Measurements from ENCODE around the gene ACAP2.
"Not testable (repeated sequence)": the region's sequence is repeated elsewhere in the genome, so short reads cannot be mapped to it uniquely, and the experiment has no call there.

ACAP2 gene

GRCh38 chr3:195388380-195388779 lies 54.4 kb downstream of the ACAP2 start:
- no peak for DNase-seq (ENCODE audit: low read depth in 2 of 2)

DNA sequence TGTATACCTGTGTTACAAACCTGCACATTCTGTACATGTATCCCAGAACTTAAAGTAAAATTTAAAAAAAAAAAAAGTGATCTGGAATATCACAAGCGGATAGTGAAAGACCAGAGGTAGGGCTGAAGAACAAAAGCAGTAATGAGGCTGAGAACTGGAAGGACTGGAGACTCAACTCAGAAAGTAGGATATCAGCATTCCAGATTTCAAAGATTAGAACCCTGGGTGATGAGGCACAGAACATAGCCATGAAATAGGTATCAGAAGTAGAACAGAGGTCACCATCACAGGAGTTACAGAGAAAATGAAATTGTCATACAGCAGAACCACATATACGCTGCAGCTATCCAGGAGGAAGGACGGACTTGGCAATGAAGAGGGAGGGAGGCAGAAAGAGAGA lies 56.1 kb downstream of the ACAP2 start:
- no peak for DNase-seq (ENCODE audit: low read depth in 2 of 2)

- DNase-seq (ENCODE audit: low read depth in 2 of 2) = no peak
These were observed 57.3 kb downstream of the ACAP2 start for GRCh38 chr3:195385526-195385925.

- DNase-seq (ENCODE audit: low read depth in 2 of 2) = no peak
These were observed 57.9 kb downstream of the ACAP2 start for GRCh38 chr3:195384952-195385351.

GRCh38 chr3:195372220-195372619 lies 70.6 kb downstream of the ACAP2 start:
- no peak for DNase-seq (ENCODE audit: low read depth in 2 of 2)

- no peak for DNase-seq (ENCODE audit: low read depth in 2 of 2)
These were observed 76.5 kb downstream of the ACAP2 start for GRCh38 chr3:195366200-195366925.

GRCh38 chr3:195365371-195365770 lies 77.4 kb downstream of the ACAP2 start:
- DNase-seq (ENCODE audit: low read depth in 2 of 2) = no peak

DNA sequence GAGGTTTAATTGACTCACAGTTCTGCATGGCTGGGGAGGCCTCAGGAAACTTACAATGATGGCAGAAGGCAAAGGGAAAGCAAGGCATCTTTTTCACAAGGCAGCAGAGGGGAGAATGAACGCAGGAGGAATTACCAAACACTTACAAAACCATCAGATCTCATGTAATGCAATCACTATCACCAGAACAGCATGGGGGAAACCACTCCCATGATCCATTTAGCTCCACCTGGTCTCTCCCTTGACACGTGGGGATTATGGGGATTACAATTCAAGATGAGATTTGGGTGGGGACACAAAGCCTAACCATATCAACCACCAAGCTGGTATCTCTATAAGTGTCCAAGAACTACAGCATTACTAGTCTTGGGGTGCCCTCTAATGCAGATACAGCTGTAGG lies 85.0 kb downstream of the ACAP2 start:
- DNase-seq (ENCODE audit: low read depth in 2 of 2) = not testable (repeated sequence)

DNA sequence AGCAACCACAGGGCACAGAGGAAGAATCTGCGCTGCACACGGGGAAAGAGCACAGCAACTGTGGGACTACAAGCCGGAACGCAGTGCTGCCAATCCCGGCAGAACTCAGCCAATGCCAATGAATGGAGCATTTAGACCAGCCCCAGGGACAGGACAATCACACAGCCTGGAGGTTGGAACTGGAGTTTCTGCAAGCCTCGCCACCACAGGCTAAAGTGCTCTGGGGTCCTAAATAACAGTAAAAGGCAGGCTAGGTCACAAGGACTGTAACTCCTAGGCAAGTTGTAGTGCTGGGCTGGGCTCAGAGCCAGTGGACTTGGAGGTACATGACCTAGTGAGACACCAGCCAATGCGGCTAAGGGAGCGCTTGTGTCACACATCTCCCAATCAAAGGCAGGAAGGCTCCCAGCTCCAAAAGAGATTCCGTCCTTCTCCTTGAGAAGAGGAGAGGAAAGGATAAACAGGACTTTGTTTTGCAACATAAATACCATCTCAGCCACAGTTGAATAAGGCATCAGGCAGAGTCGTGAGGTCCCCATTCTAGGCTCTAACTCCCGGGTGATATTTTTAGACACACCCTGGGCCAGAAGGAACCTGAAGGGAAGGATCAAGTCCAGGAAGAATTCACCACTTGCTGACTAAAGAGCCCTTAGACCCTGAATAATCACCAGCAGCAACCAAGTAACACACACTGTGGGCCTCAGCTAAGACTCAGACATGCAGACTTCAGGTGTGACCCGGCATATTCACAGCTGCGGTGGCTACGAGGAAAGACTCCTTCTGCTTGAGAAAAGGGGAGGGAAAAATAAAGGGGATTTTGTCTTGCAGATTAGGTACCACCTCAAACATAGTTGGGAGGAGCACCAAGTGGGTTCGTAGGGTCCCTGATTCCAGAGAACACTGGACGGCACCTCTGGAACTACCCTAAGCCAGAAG lies 86.4 kb downstream of the ACAP2 start:
- DNase-seq (ENCODE audit: low read depth in 2 of 2) = no peak

GRCh38 chr3:195354009-195354408 lies 88.8 kb downstream of the ACAP2 start:
- DNase-seq (ENCODE audit: low read depth in 2 of 2) = not testable (repeated sequence)

DNA sequence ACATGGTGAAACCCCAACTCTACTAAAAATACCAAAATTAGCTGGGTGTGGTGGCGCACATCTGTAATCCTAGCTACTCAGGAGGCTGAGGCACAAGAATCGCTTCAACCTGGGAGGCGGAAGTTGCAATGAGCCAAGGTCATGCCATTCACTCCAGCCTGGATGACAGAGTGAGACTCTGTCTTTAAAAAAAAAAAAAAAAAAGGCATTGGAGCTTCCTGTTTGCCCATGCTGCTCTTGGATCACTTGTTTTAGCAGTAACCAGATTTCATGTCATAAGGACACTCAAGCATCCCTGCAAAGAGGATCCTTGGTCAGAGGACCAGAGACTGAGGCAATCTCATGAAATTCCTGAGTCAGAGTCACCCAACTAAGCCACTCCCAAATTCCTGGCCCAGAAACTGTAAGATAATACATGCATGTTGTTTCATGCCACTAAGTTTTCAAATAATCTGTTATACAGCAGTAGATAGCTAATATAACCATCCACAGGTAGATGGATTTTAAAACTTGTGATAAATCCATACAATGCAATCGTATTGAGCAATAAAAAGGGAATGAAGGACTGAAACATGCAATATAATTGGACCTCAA lies 89.8 kb downstream of the ACAP2 start:
- DNase-seq (ENCODE audit: low read depth in 2 of 2) = no peak

GRCh38 chr3:195348426-195349115 lies 94.2 kb downstream of the ACAP2 start:
- no peak for DNase-seq (ENCODE audit: low read depth in 2 of 2)

DNA sequence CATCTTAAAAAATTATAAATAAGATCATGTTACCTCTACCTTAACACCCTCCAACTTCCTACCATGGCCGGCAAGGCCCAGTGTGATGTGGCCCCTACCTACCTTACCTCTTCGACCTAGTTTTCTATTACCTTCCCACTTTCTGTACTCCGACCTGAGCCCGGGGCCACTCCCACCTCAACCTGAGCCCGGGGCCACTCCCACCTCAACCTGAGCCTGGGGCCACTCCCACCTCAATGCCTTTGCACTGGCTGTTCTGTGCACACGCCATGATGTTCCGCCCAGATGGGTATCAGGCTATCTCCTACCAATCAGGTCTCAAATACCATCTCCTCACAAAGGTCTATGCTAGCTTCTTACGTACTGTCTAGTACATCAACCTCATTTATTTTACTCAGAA lies 105.1 kb downstream of the ACAP2 start:
- no peak for DNase-seq (ENCODE audit: low read depth in 2 of 2)

DNA sequence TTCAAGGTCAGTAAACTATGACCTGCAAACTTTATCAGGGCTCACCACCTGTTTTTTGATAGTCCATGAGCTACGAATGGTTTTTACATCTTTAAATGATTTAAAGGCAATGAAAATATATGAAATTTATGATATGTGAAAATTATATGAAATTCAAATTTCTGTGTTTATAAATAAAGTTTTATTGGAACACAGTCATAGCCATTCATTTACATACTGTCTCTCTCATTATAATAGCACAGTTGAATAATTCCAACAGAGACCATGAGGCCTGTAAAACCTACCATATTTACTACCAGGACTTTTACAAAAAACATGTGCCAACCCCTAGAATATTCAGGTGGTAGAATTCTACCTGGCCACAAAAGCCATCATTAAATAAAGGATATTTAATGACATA lies 107.9 kb downstream of the ACAP2 start:
- DNase-seq (ENCODE audit: low read depth in 2 of 2) = no peak

- no peak for DNase-seq (ENCODE audit: low read depth in 2 of 2)
These were observed 123.8 kb downstream of the ACAP2 start for GRCh38 chr3:195319060-195319459.

- no peak for DNase-seq (ENCODE audit: low read depth in 2 of 2)
These were observed 130.1 kb downstream of the ACAP2 start for GRCh38 chr3:195312714-195313113.

DNA sequence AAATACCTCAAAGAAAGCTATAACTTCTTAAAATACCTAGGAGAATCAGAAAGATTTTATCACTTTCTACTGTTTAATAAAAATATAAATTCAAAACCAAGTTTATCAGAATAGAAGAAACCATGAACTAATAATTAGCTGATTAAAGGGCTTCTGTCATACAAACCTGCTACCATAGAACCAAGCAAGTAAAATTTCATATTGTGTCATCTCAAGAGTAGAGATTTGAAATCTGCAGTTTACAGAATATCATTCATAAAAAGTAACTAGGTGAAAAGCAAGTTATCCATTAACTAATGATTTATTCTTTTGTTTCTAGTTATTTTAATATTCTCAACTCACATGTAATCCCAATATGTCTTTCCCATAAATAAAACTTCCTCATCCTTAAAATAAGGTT lies 135.1 kb downstream of the ACAP2 start:
- no peak for DNase-seq (ENCODE audit: low read depth in 2 of 2)

DNA sequence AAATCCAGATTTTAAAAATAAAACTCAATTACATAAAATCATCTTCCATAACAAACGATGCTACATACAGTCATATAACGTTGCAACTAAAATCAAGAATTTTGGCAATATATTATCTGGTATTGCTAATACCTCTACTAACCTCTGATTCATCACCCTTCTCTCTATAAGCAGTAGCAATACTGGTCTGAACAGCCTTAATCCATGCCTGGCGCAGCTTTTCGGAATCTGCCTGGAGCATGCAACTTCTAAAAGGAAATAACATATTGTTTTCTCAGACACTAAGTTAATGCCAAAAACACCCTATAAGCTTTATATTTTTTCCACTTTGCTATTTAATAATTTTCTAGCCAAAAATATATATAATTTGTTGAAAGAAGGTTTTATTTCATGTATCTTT lies 136.5 kb downstream of the ACAP2 start:
- no peak for DNase-seq (ENCODE audit: low read depth in 2 of 2)

DNA sequence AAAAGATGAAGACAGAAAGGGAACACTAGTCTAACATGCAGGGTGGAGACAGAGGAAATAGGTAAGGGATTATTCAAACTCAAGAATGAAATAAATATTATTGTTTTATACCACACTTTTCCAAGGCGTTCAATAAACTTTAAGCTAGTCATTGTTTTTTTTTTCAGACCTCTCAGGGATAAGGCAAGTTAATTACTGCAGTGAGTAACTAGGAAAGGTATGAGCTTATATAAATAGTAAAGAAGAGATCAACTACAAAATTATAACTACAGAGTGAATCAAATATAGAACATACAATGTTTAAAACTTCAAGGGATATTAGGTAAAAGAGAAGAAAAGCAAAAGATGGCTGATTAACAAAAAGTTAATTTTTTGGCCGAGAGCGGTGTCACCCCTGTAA lies 140.4 kb downstream of the ACAP2 start:
- DNase-seq (ENCODE audit: low read depth in 2 of 2) = no peak

DNA sequence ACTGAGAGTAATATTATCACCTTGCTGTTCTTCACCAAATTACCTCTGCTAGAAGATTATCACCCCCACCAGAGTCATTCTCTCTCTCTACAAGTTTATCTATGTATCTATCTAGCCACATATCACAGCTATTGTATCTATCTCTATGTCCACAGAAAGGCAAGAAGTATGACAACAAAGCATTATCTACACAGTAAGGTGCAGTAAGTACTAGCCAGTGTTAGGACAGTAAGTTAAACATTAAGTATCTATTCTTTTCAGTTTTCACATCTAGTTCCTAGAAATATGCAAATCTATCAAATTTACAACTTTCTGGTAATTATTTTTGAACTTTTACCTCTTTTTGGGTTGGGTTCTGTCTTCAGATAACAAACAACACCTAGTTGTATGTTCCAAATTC lies 145.4 kb downstream of the ACAP2 start:
- DNase-seq (ENCODE audit: low read depth in 2 of 2) = no peak

- DNase-seq (ENCODE audit: low read depth in 2 of 2) = no peak
These were observed 146.2 kb downstream of the ACAP2 start for GRCh38 chr3:195296662-195297061.

DNA sequence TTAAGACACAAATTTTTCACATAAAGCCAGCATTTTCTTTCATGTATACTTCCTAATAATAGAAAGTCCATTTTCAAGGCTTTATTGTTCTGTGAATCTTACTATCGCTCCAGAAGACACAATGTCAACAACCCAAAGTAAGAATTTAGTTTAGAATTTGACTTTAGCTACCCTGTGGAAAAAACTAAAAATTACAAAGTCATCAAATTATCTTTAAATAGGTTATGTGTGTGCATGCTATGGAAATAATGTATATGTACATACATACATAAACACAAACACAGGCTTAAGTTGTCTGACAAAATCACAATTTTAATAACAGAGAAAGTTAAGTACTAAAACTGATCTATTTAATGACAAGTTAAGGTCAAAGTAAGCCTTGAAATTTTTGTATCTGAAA lies 151.7 kb downstream of the ACAP2 start:
- DNase-seq (ENCODE audit: low read depth in 2 of 2) = no peak

Data from activated CD4-positive, alpha-beta T cell treated with anti-CD3 and anti-CD28 coated beads for 24 hours (primary cell).